ENCODE measurements around the gene WASF2.

GRCh38 chr1:27526569-27527222 is 36.7 kb upstream of the WASF2 start:
- TF ChIP-seq EZH2 (IDR thresholded peaks at IDR 0.05) (no peak), POLR2AphosphoS5 (IDR thresholded peaks at IDR 0.05; ENCODE audit: borderline replicate concordance, low read depth, low read length) (no peak; the same call in 1 of the 2 replicates), FOXP2 (optimal IDR thresholded peaks at IDR 0.05; ENCODE audit: control extremely low read depth, extremely low read length, insufficient read depth) (no peak)

Measured in SK-N-MC (cell line).